ENCODE measurements around the gene VCY1B.
"Not testable (repeated sequence)": the region's sequence is repeated elsewhere in the genome, so short reads cannot be mapped to it uniquely, and the experiment has no call there.

Gene VCY1B

DNA sequence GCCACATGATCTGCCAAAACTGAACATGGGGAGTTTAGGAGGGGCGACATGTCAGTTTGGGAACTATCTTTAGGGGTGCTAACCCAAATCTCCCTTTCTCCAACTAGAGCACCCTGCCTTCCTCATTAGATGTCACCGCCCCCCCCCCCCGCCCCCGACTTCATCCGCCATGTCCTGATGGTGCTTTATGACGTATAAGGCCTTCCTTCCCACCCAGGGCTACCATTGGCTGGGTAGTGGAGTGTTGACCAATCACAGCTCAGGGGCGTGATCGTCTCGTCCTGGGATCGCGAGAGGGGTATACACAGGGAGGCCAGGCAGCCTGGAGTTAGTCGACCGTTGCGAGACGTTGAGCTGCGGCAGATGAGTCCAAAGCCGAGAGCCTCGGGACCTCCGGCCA, at the start of gene VCY1B:
Gene VCY1B, plus strand, starts transcription at position 301 of the 400 bp plus-strand sequence. Its CDS starts 63 bp downstream, at position 364.
- DNase-seq, result not testable (repeated sequence)

DNA sequence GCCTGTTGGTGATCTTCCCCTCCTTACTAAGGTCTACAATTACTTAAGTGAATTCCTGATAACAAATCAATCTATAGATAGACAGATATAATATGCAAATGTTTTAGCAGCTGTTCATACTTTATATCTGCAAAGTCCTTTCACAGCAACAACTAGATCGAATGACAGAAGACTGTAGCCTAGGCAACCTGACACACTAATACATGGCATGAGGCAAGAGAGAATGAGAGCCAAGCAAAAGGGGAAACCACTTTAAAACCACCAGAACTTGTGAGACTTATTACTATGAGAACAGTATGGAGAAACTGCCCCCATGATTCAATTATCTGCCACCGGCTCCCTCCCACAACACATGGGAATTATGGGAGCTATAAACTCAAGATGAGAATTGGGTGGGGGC, 44.1 kb upstream of the VCY1B start:
- DNase-seq, result not testable (repeated sequence)

GRCh38 chrY:14030395-14030794, 25.6 kb upstream of the VCY1B start:
- DNase-seq, result not testable (repeated sequence)

GRCh38 chrY:14085877-14086276, 29.9 kb downstream of the VCY1B start:
- DNase-seq, result no peak
